Measurements from ENCODE around the gene PAGE2B. TPM values are rescaled to one million over a fixed set of nuclear protein-coding genes. Genes with fewer than 3 reads are reported as not detected.

Gene PAGE2B
- total RNA-seq, 1 experiment from 2014 or later: not detected

DNA sequence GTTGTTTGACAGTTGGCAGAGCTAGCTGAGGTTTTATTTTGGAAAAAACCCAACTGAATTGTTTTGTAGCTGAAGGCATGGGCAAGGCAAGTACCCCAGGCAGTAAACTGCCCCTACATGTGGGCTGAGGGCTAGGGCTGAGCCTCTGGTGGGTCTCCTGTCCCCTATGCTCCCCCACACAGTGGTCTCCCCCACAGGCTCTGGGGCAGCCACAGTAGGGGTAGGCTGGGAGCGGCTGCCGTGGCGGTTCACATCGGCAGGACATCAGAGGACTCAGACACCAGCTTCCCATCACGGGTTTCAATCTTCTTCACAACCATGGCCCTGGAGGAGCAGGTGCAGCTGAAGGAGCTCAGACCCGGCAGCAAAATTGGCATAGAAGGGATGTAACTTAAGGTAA is 33.3 kb upstream of the PAGE2B start:
- Histone ChIP-seq H3K9me2 (ENCODE audit: insufficient read depth) (no peaks in the 10 kb centered on the region), H3K27ac (ENCODE audit: low read depth, low read length) (no peak overlapping the region), H3K9ac (ENCODE audit: low read length) (no peak overlapping the region), H3K4me2 (ENCODE audit: low read length) (no peak overlapping the region), H4K20me1 (ENCODE audit: insufficient read depth) (no peaks in the 10 kb centered on the region), H3K9me3 (ENCODE audit: control insufficient read depth in 1 of 2, insufficient read depth in 1 of 2, low read depth in 1 of 2, low read length in 2 of 2) (no peaks in the 10 kb centered on the region), H3K4me3 (replicated peaks in 1 of 2; ENCODE audit: low read depth in 1 of 2, low read length in 2 of 2) (no peak overlapping the region), H3K79me2 (ENCODE audit: insufficient read depth, low read length) (no peaks in the 10 kb centered on the region), H2AFZ (ENCODE audit: low read depth, low read length, poor library complexity, severe bottlenecking) (no peak overlapping the region), H3K4me1 (ENCODE audit: control insufficient read depth in 1 of 2, insufficient read depth in 2 of 2, low read length in 2 of 2) (no peaks in the 10 kb centered on the region), H3K36me3 (ENCODE audit: control insufficient read depth in 1 of 2, insufficient read depth in 2 of 2, low read length in 2 of 2) (no peaks in the 10 kb centered on the region), H3K27me3 (ENCODE audit: insufficient read depth, low read length) (no peaks in the 10 kb centered on the region)
- ATAC-seq: no peak
- no TSS peak for BruUV-seq (replicated peaks)
- ChIA-PET POLR2A (no interaction called here), RAD21 (ENCODE audit: low non-redundant PET in 1 of 2, low total read pairs in 2 of 2, uncharacterized antibody in 2 of 2, unreplicated experiment in 2 of 2) (no interaction called here), CTCF (no interaction called here)
- intact Hi-C loops (cut with micrococcal nuclease): no loop called here
- no peak for TF ChIP-seq YY1 (IDR thresholded peaks at IDR 0.05; ENCODE audit: extremely low read depth, insufficient replicate concordance, low read depth, low read length)
- TF ChIP-seq REST (IDR thresholded peaks at IDR 0.05; ENCODE audit: low read depth): no peak
- TF ChIP-seq FOSL1 (IDR thresholded peaks at IDR 0.05; ENCODE audit: low read depth): no peak
- no peak for TF ChIP-seq POLR2A (IDR thresholded peaks at IDR 0.05; ENCODE audit: borderline replicate concordance, extremely low read depth, insufficient read depth, insufficient read length)
- no peak for TF ChIP-seq ZFX (IDR thresholded peaks at IDR 0.05)
- TF ChIP-seq, protein P1, sequence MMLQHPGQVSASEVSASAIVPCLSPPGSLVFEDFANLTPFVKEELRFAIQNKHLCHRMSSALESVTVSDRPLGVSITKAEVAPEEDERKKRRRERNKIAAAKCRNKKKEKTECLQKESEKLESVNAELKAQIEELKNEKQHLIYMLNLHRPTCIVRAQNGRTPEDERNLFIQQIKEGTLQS (IDR thresholded peaks at IDR 0.05): no peak
- TF ChIP-seq CBX3 (IDR thresholded peaks at IDR 0.05; ENCODE audit: low read depth): no peak
- TF ChIP-seq POLR2AphosphoS5 (IDR thresholded peaks at IDR 0.05; ENCODE audit: low read depth, low read length): no peak
- TF ChIP-seq SRF (IDR thresholded peaks at IDR 0.05; ENCODE audit: low read depth): no peak
- TF ChIP-seq MAX (IDR thresholded peaks at IDR 0.05): no peak
- TF ChIP-seq JUND (IDR thresholded peaks at IDR 0.05): no peak
- TF ChIP-seq ELF1 (IDR thresholded peaks at IDR 0.05; ENCODE audit: borderline replicate concordance, low read depth): no peak
- no peak for TF ChIP-seq SIN3A (IDR thresholded peaks at IDR 0.05; ENCODE audit: low read depth)
- TF ChIP-seq CTCF (IDR thresholded peaks at IDR 0.05 in 2 of 3, conservative IDR thresholded peaks at IDR 0.05 in 1 of 3; ENCODE audit: borderline replicate concordance in 1 of 3, insufficient read depth in 1 of 3, low read depth in 2 of 3, low read length in 2 of 3): no peak
- no peak for TF ChIP-seq ZBTB33 (IDR thresholded peaks at IDR 0.05; ENCODE audit: extremely low read depth, insufficient replicate concordance, low read length)
- TF ChIP-seq SP1 (IDR thresholded peaks at IDR 0.05; ENCODE audit: low read depth): no peak
- no peak for TF ChIP-seq CEBPB (IDR thresholded peaks at IDR 0.05; ENCODE audit: low read depth)
- no peak for DNase-seq (ENCODE audit: low read depth, low spot score)
